ENCODE results near the gene ROR2. TPM values are rescaled to one million over a fixed set of nuclear protein-coding genes. Genes with fewer than 3 reads are reported as not detected.

ROR2 gene
- total and polyA plus RNA-seq, 2 experiments from 2014 or later: 8.1 to 18.8 TPM

- no peaks in the 10 kb centered on the region for H3K9me3 Mint-ChIP-seq
- no peak overlapping the region for H3K4me3 Mint-ChIP-seq
- H3K36me3 ChIP-seq (ENCODE audit: insufficient read depth): no peaks in the 10 kb centered on the region
- no peaks in the 10 kb centered on the region for H3K79me2 ChIP-seq (replicated peaks; ENCODE audit: insufficient read depth)
- TF ChIP-seq ZNF462 (CRISPR knock-in tag; IDR thresholded peaks at IDR 0.05) (no peak), POLR2AphosphoS5 (IDR thresholded peaks at IDR 0.05; ENCODE audit: low read depth) (no peak), ZNF114 (CRISPR knock-in tag; IDR thresholded peaks at IDR 0.05) (no peak), EZH2phosphoT487 (IDR thresholded peaks at IDR 0.05; ENCODE audit: unreplicated experiment) (no peak), JUNB (IDR thresholded peaks at IDR 0.05; ENCODE audit: unreplicated experiment) (no peak), ZNF331 (CRISPR knock-in tag; IDR thresholded peaks at IDR 0.05; ENCODE audit: low read depth) (no peak), STAT1 (IDR thresholded peaks at IDR 0.05; ENCODE audit: unreplicated experiment) (no peak), REST (IDR thresholded peaks at IDR 0.05; ENCODE audit: unreplicated experiment) (no peak), CTCF (conservative IDR thresholded peaks at IDR 0.05; ENCODE audit: low read depth in 2 of 2) (no peak), EZH2 (IDR thresholded peaks at IDR 0.05; ENCODE audit: low read depth, unreplicated experiment) (no peak), ETS1 (IDR thresholded peaks at IDR 0.05) (no peak), NANOG (IDR thresholded peaks at IDR 0.05; ENCODE audit: borderline replicate concordance) (no peak)
- H3K27ac Mint-ChIP-seq: no peak overlapping the region
- H3K4me1 ChIP-seq (ENCODE audit: insufficient read depth): peaks cover 10% of the 10 kb centered on the region; the same call in 1 of the 2 replicates
- H3K4me2 ChIP-seq: no peak overlapping the region
- H3K4me1 Mint-ChIP-seq: peaks cover 8% of the 10 kb centered on the region; the same call in 2 of the 3 replicates
- H3K9me2 ChIP-seq (ENCODE audit: insufficient read depth): no peaks in the 10 kb centered on the region
- H3K36me3 Mint-ChIP-seq (ENCODE audit: low read depth): no peaks in the 10 kb centered on the region
- no peak for ATAC-seq
- no peak overlapping the region for H3K27ac ChIP-seq (ENCODE audit: low read depth)
- no peak for DNase-seq (ENCODE audit: low spot score)
- H3K27me3 Mint-ChIP-seq (ENCODE audit: insufficient read depth, low read depth, poor library complexity): peaks cover 7% of the 10 kb centered on the region
- H3K4me3 ChIP-seq: no peak overlapping the region
- no peaks in the 10 kb centered on the region for H3K27me3 ChIP-seq (ENCODE audit: insufficient read depth)
- H4K20me1 ChIP-seq (replicated peaks; ENCODE audit: insufficient read depth): no peaks in the 10 kb centered on the region
- no peaks in the 10 kb centered on the region for H3F3A ChIP-seq (replicated peaks; ENCODE audit: low read depth)
- no peak overlapping the region for H2AFZ ChIP-seq
Measured at GRCh38 chr9:91682806-91683205, 267.2 kb downstream of the ROR2 start.

Data from GM23338 (cell line).